Spleen (tissue), 13 donors: ENCODE data around the gene LRRC26. TPM values are rescaled to one million over a fixed set of nuclear protein-coding genes. Genes with fewer than 3 reads are reported as not detected.
A peak's percentile ranks its signal among the peaks of the same experiment; 100 is the strongest.

Experiments used
- DNase-seq: peaks from one replicate; pipeline ENCODE4 v3.0.0-alpha.2; 2020
- H3K27ac ChIP-seq, 8 donors: fragments of 200-600 bp; sonication (generic) in 7 of 8; 1 replicate in 4 of 8; 2 replicates in 4 of 8; pipeline versions ENCODE4 v1.5.0 to v1.8.0; 2016 to 2021; ENCODE audit warnings: inconsistent platforms in 4 of 8, mild to moderate bottlenecking in 4 of 8, moderate library complexity in 1 of 8
- H3K27me3 ChIP-seq, 7 donors: fragments of 200-600 bp; sonication (generic) in 6 of 7; replicated peaks in 1 of 7; 1 replicate in 4 of 7; 2 replicates in 3 of 7; pipeline versions ENCODE4 v1.5.0 to v1.8.0; 2016 to 2021; ENCODE audit warnings: inconsistent platforms in 3 of 7, mild to moderate bottlenecking in 1 of 7
- H3K36me3 ChIP-seq, 6 donors: fragments of 200-600 bp; sonication (generic) in 5 of 6; 1 replicate in 4 of 6; 2 replicates in 2 of 6; pipeline versions ENCODE4 v1.5.0 to v1.8.0; 2016 to 2021; ENCODE audit warnings: inconsistent platforms in 2 of 6
- H3K4me1 ChIP-seq, 6 donors: fragments of 200-600 bp; sonication (generic) in 5 of 6; 1 replicate in 3 of 6; 2 replicates in 3 of 6; pipeline versions ENCODE4 v1.5.0 to v1.8.0; 2016 to 2021; ENCODE audit warnings: inconsistent platforms in 3 of 6
- H3K4me3 ChIP-seq, 8 donors: fragments of 200-600 bp; sonication (generic) in 7 of 8; 1 replicate in 4 of 8; 2 replicates in 4 of 8; pipeline versions ENCODE4 v1.5.0 to v1.8.0; 2016 to 2021; ENCODE audit warnings: inconsistent platforms in 4 of 8, mild to moderate bottlenecking in 4 of 8, moderate library complexity in 2 of 8
- H3K9me3 ChIP-seq, 8 donors: fragments of 200-600 bp; sonication (generic) in 7 of 8; 1 replicate in 4 of 8; 2 replicates in 4 of 8; pipeline versions ENCODE4 v1.5.0 to v1.8.0; 2016 to 2021; ENCODE audit warnings: inconsistent platforms in 4 of 8
- CTCF ChIP-seq, 11 experiments: fragments of 200-600 bp in 7 of 11; fragments of 450-650 bp in 4 of 11; sonication (generic) in 4 of 11; IDR thresholded peaks in 8 of 11; conservative IDR thresholded peaks in 3 of 11; 1 replicate in 7 of 11; 2 replicates in 4 of 11; pipeline versions ENCODE4 v1.4.0 to v1.8.0; 2016 to 2021; ENCODE audit warnings: antibody characterized with exemption in 11 of 11, inconsistent platforms in 4 of 11, mild to moderate bottlenecking in 1 of 11
- POLR2A ChIP-seq, 3 donors: fragments of 450-650 bp; IDR thresholded peaks; one replicate each; pipeline ENCODE4 v1.5.1; 2017; ENCODE audit warnings: antibody characterized with exemption in 3 of 3, mild to moderate bottlenecking in 1 of 3
- POLR2AphosphoS5 ChIP-seq, 3 donors: sonication (generic); formaldehyde crosslinking; IDR thresholded peaks; one replicate each; pipeline ENCODE4 v1.5.1; 2017; ENCODE audit warnings: antibody characterized with exemption in 3 of 3
- WGBS, 5 donors: extraction: QIAGEN DNeasy Blood & Tissue Kit in 3 of 5; methylation state at CpG; one replicate each; pipeline versions ENCODE4 v1.1.5 to v1.1.7; 2013 to 2018; 5-methylcytosine and 5-hydroxymethylcytosine counted together
- intact Hi-C: fragments of 100-400 bp; cut with DNase I; formaldehyde crosslinking; loops from one replicate; pipeline ENCODE4 v1.15.0; 2023; ENCODE audit warnings: low total_unique reads
- long read RNA-seq, 2 donors: transcript quantifications; one replicate each; lab custom pipeline, GENCODE V29; 2026
- polyA plus RNA-seq, 3 donors: library from polyadenylated mRNA; stranded (reverse); fragments of 200-250 nt; gene quantifications; one replicate each; pipeline ENCODE4 v1.2.1, GENCODE V29; 2013
- total RNA-seq, 7 donors: library from RNA; depleted of rRNA in 3 of 7; stranded (reverse); fragments of >200 nt in 3 of 7; fragmentation: NEBNext Ultra II Directional in 4 of 7; extraction: Animal tissue kit (Norgen Biotek cat#: 25700) in 4 of 7; gene quantifications; one replicate each; pipeline versions ENCODE4 v1.1.0 to v1.2.1, GENCODE V29; 2016 to 2021
- donor health status: healthy with polysubstance abuse.
- donor health status: DM: no; HTN: no; CAD: no; lungs with moderate emphysema.
- donor health status: DM: no; HTN: no; CAD: no.
- donor health status: Bipolar disorder and iron deficiency.
- donor health status: healthy.
- donor health status: DM: no; HTN: no; CAD: no.
- donor health status: DM: yes; HTN: yes; CAD: no.

Gene LRRC26
- under 1 TPM in 2 of 7 donors, not detected in 5; 0.28 to 0.60 TPM for total RNA-seq
- polyA plus RNA-seq: under 1 TPM in 1 of 3 donors, not detected in 2; 0.06 TPM
- long read RNA-seq, donor 1, partial matches to known transcripts: 0 of 1 reads
- long read RNA-seq, donor 1, other reads (novel, unspliced or antisense): 0 of 1 reads
- long read RNA-seq, donor 2: 0 reads

- Histone ChIP-seq H3K4me3 (peak within 1 kb of the TSS; percentile 3 to 68 (median 36)), H3K27ac (no peak within 1 kb of the TSS), H3K9me3 (no peaks in the 10 kb centered on the region), H3K4me1 (peaks cover 12 to 50% (median 35%) of the 10 kb centered on the region in 6 donors), H3K36me3 (no peaks in the 10 kb centered on the region), H3K27me3 (peaks cover 10 to 100% (median 78%) of the 10 kb centered on the region in 7 donors)
- DNase-seq: no peak
- 12 to 23% (median 17%) methylated on average over 24 to 41 of the region's 41 CpGs for WGBS, 5 donors
- intact Hi-C loops: no loop called here
- TF ChIP-seq CTCF (IDR thresholded peaks at IDR 0.05 in 8 of 11, conservative IDR thresholded peaks at IDR 0.05 in 3 of 11) (no peak), POLR2AphosphoS5 (IDR thresholded peaks at IDR 0.05) (no peak), POLR2A (IDR thresholded peaks at IDR 0.05) (no peak)
These were observed at the start of gene LRRC26 for GRCh38 chr9:137169896-137170358. Gene LRRC26 (minus strand): TSS chr9:137170051. CDS start chr9:137169943, 108 bp downstream.

DNA sequence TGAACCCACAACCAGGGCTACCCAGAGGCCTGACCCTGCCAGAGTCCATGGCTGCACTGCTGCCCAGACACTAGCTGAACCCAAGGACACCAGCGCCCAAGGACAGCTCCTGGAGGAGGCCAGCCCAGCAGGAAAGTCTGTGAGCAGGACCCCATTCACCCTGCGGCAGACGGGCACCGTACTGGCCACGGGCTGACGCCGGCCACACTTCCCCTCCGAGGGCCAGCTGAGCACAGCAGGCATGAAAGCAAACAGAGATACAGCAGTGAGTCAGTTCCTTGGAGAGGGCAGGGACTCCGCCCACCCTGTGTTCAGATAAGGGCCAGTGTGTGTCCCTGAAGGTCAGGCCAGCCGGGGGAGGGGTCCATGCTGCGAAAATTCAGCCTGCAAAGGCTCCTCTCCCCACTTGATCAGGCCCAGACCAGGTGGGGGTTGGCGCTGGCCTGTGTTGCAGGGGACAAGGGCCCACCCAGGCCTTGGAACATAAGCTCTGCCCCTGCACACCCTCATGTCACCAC is 49.0 kb upstream of the LRRC26 start:
- Histone ChIP-seq H3K36me3 (peaks cover 0 to 45% (median 13%) of the 10 kb centered on the region in 6 donors), H3K4me3 (no peak overlapping the region), H3K27ac (peak overlapping the region in 3 of 8 donors; percentile 26 to 50 (median 47)), H3K9me3 (no peaks in the 10 kb centered on the region), H3K27me3 (peaks cover 0 to 18% (median 4%) of the 10 kb centered on the region in 7 donors), H3K4me1 (peaks cover 8 to 59% (median 34%) of the 10 kb centered on the region in 6 donors)
- no peak for DNase-seq
- TF ChIP-seq POLR2A (IDR thresholded peaks at IDR 0.05): no peak
- peak; percentile 4 to 79 (median 49) for TF ChIP-seq POLR2AphosphoS5 (IDR thresholded peaks at IDR 0.05)
- TF ChIP-seq CTCF (IDR thresholded peaks at IDR 0.05 in 8 of 11, conservative IDR thresholded peaks at IDR 0.05 in 3 of 11): no peak
- intact Hi-C loops: no loop called here
- 76 to 83% (median 81%) methylated on average over 5 to 12 of the region's 12 CpGs for WGBS, 5 donors

- intact Hi-C loops: no loop called here
- DNase-seq: no peak
- peak overlapping the region in 3 of 8 donors; percentile 26 to 50 (median 47) for H3K27ac ChIP-seq
These were observed 48.4 kb upstream of the LRRC26 start for GRCh38 chr9:137218212-137218753.

More at GRCh38 chr9:137218212-137218753, 48.4 kb upstream of the LRRC26 start:
- WGBS, 5 donors: 87 to 93% (median 90%) methylated on average over 26 to 30 of the region's 30 CpGs
- H3K27me3 ChIP-seq: peaks cover 0 to 18% (median 4%) of the 10 kb centered on the region in 7 donors
- peaks cover 8 to 56% (median 33%) of the 10 kb centered on the region in 6 donors for H3K4me1 ChIP-seq
- H3K36me3 ChIP-seq: peaks cover 0 to 50% (median 13%) of the 10 kb centered on the region in 6 donors
- no peak overlapping the region for H3K4me3 ChIP-seq
- TF ChIP-seq POLR2AphosphoS5 (IDR thresholded peaks at IDR 0.05): no peak
- TF ChIP-seq CTCF (IDR thresholded peaks at IDR 0.05 in 8 of 11, conservative IDR thresholded peaks at IDR 0.05 in 3 of 11): no peak
- no peak for TF ChIP-seq POLR2A (IDR thresholded peaks at IDR 0.05)
- no peaks in the 10 kb centered on the region for H3K9me3 ChIP-seq
